Kidney epithelial cell (primary cell): ENCODE results near the gene AMER3. TPM values are rescaled to one million over a fixed set of nuclear protein-coding genes. Genes with fewer than 3 reads are reported as not detected.

Source experiments
- DNase-seq: peaks from one replicate; pipeline ENCODE4 v3.0.0-alpha.2; 2010; ENCODE audit warnings: low read depth
- H3K27me3 ChIP-seq: 2 replicates; pipeline ENCODE4 v1.6.0; 2011; ENCODE audit warnings: low read length; ENCODE audit not compliant: control insufficient read depth, insufficient read depth
- H3K36me3 ChIP-seq: 2 replicates; pipeline ENCODE4 v1.5.1; 2011; ENCODE audit warnings: low read length; ENCODE audit not compliant: control insufficient read depth, insufficient read depth
- H3K4me3 ChIP-seq: 2 replicates; pipeline ENCODE4 v1.5.1; 2011; ENCODE audit warnings: low read depth, mild to moderate bottlenecking, control low read depth, low read length
- total RNA-seq: library from RNA; depleted of rRNA; stranded (reverse); fragments of >200 nt; gene quantifications from 2 replicates; pipeline ENCODE4 v1.2.3, GENCODE V29; 2015
- TF ChIP-seq, protein P1 (sequence below): IDR thresholded peaks from 2 replicates; pipeline ENCODE4 v1.5.1; 2011; ENCODE audit warnings: mild to moderate bottlenecking, moderate library complexity, low read length, control low read depth, inconsistent platforms; ENCODE audit not compliant: insufficient read depth, poor library complexity, severe bottlenecking

The AMER3 gene
- total RNA-seq, 1 donor from 2014 or later = not detected

DNA sequence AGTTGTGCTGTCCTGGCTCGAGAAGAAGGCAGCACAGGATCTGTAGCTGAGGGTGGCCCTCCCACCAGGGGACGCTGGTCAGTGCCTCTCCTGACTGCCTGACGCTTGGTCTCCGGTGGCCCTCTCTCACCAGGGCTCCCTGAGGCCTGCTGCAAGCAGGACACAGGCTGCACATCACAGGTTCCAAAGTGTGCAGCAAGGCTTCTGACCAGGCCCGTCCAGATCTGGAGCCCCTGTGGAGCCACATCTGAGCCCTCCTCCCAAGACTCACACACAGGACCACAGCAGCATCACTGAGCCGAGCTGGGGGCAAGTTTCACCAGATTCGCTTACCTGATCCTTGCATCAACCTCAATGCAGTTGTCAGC lies 12.1 kb downstream of the AMER3 start:
- Histone ChIP-seq H3K4me3 (no peak overlapping the region), H3K27me3 (no peaks in the 10 kb centered on the region), H3K36me3 (no peaks in the 10 kb centered on the region)
- TF ChIP-seq, protein P1, sequence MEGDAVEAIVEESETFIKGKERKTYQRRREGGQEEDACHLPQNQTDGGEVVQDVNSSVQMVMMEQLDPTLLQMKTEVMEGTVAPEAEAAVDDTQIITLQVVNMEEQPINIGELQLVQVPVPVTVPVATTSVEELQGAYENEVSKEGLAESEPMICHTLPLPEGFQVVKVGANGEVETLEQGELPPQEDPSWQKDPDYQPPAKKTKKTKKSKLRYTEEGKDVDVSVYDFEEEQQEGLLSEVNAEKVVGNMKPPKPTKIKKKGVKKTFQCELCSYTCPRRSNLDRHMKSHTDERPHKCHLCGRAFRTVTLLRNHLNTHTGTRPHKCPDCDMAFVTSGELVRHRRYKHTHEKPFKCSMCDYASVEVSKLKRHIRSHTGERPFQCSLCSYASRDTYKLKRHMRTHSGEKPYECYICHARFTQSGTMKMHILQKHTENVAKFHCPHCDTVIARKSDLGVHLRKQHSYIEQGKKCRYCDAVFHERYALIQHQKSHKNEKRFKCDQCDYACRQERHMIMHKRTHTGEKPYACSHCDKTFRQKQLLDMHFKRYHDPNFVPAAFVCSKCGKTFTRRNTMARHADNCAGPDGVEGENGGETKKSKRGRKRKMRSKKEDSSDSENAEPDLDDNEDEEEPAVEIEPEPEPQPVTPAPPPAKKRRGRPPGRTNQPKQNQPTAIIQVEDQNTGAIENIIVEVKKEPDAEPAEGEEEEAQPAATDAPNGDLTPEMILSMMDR = no peak
- no peak for DNase-seq

DNA sequence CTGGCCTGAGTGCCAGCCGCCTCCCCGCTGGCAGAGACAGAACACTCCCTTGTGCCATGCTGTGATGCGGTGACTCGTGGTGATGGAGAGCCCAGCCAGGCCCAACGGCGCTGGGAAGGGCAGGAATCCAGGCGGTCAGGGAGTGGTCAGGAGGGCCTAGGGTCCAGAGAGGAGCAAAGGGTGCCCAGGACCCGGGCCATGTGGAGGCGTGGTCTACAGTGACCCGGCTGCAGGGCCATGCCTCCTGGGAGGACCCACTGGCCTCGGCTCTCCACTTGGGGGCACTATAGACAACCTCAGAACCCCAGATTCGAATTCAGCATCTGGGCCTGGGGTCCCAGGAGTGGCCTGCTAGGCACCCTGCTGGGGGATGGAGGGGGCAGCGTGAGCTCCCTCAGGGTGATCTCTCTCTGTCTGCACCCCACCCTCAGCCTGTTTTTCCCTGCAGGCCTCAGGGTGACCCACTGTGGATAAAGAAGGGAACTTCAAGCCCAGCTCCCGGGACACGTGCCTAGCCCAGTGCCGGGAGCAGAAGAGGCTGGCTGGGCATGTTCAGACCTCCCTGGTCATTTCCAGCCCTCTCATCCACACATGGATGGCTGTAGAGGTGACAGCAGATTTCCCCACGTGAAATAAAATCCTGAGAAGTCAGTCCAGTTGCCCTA lies 13.0 kb downstream of the AMER3 start:
- DNase-seq = no peak
- TF ChIP-seq, protein P1 = no peak
- H3K4me3 ChIP-seq = no peak overlapping the region
- H3K36me3 ChIP-seq = no peaks in the 10 kb centered on the region
- H3K27me3 ChIP-seq = no peaks in the 10 kb centered on the region

DNA sequence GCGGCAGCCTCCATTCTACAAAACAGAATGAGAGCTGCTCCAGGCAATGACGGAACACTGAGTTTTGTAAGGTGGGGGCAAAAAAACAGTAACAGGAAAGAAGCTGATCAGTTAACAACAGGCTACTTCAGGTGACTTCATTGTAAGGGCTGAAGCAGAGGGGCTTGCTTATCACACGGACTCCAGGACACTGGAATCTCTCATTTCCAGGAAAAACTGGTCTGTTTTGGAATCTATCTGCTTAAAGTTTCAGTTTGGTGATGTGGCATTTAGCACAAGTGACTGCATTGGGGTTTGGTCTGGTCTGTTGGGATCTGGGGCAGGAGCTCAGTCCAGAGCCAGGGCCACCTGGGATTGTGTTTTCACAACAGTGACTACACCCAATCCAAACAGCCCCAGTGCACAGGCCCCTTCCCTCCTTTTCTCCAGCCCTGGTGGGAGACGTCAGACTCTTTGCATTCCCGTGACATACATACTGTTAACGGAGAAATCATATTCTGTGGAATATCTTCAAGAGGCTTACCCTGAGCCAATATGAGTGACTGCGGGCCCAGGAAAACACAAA lies 14.1 kb downstream of the AMER3 start:
- TF ChIP-seq, protein P1 = no peak
- no peaks in the 10 kb centered on the region for H3K36me3 ChIP-seq
- H3K4me3 ChIP-seq = no peak overlapping the region
- H3K27me3 ChIP-seq = no peaks in the 10 kb centered on the region
- no peak for DNase-seq

DNA sequence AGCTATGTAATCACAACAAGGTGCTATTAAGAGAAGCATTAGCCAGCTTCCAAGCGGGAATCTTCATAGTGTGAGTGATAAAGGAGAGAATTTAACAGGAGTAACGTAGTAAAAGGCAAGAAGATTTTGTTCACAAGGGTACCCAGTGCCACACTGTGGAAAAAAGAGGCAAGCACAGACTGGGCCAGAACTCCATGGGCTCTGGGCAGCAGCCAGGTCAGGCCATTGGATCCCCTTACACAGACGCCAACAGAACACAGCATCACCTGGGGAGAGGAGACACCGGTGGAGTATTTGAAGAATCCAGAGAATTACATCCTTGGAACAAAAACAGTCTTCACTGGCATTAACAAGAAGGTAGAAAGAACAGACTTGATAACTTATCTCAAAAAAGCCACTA lies 21.2 kb downstream of the AMER3 start:
- TF ChIP-seq, protein P1 = no peak
- no peaks in the 10 kb centered on the region for H3K27me3 ChIP-seq
- H3K36me3 ChIP-seq = no peaks in the 10 kb centered on the region
- H3K4me3 ChIP-seq = no peak overlapping the region
- no peak for DNase-seq

DNA sequence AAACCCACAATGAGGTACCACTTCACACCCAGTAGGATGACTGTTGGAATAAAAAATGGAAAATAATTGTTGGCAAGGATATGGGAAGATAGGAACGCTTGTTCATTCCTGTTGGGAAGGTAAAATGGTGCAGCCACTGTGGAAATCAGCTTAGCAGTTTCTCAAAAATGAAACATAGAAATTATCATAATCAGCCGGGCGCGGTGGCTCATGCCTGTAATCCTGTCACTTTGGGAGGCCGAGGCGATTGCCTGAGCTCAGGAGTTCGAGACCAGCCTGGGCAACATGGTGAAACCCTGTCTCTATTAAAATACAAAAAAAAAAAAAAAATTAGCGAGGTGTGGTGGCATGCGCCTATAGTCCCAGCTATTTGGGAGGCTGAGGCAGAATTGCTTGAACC lies 23.4 kb downstream of the AMER3 start:
- no peaks in the 10 kb centered on the region for H3K27me3 ChIP-seq
- no peaks in the 10 kb centered on the region for H3K36me3 ChIP-seq
- DNase-seq = no peak
- TF ChIP-seq, protein P1 = no peak
- H3K4me3 ChIP-seq = no peak overlapping the region

DNA sequence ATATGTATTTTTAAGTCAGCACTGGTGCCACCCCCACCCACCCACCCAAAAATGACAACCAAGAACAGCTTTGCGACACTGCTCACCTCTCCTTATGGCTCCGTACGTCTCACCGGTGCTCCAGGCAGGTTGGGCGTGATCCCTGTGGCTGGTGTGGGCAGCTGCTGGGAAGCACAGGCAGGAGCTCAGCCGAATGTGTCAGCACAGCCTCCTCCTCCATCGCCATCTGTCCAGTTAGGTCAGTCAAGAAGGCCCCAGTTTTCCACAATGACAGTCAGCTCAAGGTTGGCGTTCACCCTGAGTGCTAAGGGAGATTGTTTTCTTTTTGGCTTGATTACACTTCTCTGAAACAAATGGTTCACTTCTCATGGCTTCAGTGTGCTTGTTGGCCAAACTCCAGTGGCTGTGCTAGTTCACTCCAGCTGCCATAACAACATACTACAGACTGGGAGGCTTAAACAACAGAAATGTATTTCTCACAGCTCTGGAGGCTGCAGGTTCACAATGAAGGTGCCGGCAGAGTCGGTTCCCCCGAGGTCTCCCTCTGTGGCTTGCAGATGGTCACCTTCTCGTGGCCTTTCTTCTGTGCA lies 30.2 kb downstream of the AMER3 start:
- DNase-seq = no peak
- Histone ChIP-seq H3K4me3 (no peak overlapping the region), H3K36me3 (no peaks in the 10 kb centered on the region), H3K27me3 (no peaks in the 10 kb centered on the region)
- TF ChIP-seq, protein P1 = no peak
